GM19193 (cell line): ENCODE data around the gene TSC22D2.

ENCODE experiments used
- POLR2A ChIP-seq: IDR thresholded peaks from 4 replicates; pipeline ENCODE4 v1.6.1; 2011; ENCODE audit not compliant: insufficient read depth, insufficient read length; ENCODE audit errors: extremely low read depth

The TSC22D2 gene

GRCh38 chr3:150447631-150448465, 39.8 kb downstream of the TSC22D2 start:
- no peak for TF ChIP-seq POLR2A

- no peak for TF ChIP-seq POLR2A
Measured at GRCh38 chr3:150449169-150449721, 41.1 kb downstream of the TSC22D2 start.

DNA sequence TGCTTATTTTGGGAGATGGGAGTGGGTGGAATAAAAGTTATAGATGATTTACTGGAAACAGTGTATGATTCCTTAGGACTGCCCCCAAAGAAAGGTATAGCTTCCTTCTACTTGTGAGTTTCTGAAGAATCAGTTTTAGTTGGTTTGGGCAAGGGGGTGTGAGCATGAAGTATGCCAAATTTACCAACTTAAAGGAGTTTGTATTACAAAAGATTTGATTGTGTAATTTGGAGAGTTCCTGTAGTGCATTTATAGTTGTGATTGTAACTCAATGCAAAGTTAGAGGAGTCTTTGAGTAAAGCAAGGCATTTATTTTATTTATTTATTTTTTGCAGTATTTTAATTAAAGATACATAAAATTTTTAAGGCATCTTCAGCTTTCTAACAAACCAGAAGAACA, 42.8 kb downstream of the TSC22D2 start:
- no peak for TF ChIP-seq POLR2A

- TF ChIP-seq POLR2A, result no peak
Measured at GRCh38 chr3:150451329-150452048, 43.4 kb downstream of the TSC22D2 start.

- TF ChIP-seq POLR2A, result no peak
Measured at GRCh38 chr3:150453353-150453752, 45.3 kb downstream of the TSC22D2 start.

DNA sequence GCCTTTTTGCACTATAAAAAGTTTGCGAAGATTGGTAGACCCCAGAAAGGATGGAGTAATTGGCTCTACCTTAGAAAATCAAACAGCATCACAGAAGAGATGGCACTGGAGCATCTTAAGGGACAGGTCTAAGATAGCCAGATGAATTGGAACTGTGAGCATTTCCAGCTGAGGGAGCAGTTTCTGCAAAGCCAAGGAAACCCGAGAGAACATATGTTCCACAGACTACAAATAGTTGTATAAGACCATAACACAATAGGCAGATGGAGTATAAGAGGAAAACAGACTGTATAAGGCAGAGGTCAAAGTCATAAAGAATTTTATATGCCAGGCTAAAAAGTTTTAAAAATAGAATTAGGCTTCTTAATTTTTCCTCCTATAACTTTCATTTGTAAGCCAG, 46.0 kb downstream of the TSC22D2 start:
- TF ChIP-seq POLR2A, result no peak

DNA sequence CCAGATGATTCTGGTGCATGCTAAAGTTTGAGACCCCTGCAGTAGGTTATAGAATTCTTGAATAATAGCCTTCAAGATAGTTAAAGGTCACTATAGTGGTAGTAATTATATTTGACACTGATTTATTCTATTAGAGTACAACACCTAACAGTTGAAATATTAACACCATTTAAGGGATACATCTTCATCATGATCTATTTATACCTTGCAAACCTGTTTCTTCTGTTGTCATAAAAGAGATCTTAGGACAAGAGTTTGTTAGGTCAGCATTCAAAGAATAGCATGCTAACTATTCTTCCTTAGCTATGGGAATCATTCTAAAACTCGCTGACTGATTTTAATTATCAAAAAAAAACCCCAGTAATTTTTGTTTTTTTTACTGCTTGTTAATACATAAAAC, 46.5 kb downstream of the TSC22D2 start:
- no peak for TF ChIP-seq POLR2A

GRCh38 chr3:150455341-150455740, 47.2 kb downstream of the TSC22D2 start:
- no peak for TF ChIP-seq POLR2A

DNA sequence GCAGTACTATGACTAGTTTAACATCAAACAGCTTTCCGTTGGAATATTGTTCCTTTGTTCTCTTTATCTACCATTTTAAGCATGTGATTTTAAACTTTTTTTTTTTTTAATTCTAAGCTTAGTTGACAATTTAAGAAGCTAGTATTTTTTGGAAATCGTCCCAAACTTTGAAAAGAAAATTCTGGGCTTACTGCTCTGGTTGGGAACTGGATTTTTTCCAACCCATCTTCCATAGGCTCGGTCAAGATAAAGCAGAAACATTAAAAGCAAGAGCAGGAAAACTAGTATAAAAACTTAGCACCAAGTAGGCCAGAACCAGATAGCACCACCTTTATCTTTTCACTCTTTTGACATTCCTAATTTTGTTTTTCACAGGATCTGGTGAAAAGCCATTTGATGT, 49.9 kb downstream of the TSC22D2 start:
- no peak for TF ChIP-seq POLR2A

GRCh38 chr3:150460484-150460883, 52.4 kb downstream of the TSC22D2 start:
- TF ChIP-seq POLR2A, result no peak

- no peak for TF ChIP-seq POLR2A
Measured at GRCh38 chr3:150461399-150461798, 53.3 kb downstream of the TSC22D2 start.

- no peak for TF ChIP-seq POLR2A
Measured at GRCh38 chr3:150462108-150462507, 54.0 kb downstream of the TSC22D2 start.

GRCh38 chr3:150464684-150465083, 56.6 kb downstream of the TSC22D2 start:
- no peak for TF ChIP-seq POLR2A

- TF ChIP-seq POLR2A, result no peak
Measured at GRCh38 chr3:150467381-150467780, 59.3 kb downstream of the TSC22D2 start.

DNA sequence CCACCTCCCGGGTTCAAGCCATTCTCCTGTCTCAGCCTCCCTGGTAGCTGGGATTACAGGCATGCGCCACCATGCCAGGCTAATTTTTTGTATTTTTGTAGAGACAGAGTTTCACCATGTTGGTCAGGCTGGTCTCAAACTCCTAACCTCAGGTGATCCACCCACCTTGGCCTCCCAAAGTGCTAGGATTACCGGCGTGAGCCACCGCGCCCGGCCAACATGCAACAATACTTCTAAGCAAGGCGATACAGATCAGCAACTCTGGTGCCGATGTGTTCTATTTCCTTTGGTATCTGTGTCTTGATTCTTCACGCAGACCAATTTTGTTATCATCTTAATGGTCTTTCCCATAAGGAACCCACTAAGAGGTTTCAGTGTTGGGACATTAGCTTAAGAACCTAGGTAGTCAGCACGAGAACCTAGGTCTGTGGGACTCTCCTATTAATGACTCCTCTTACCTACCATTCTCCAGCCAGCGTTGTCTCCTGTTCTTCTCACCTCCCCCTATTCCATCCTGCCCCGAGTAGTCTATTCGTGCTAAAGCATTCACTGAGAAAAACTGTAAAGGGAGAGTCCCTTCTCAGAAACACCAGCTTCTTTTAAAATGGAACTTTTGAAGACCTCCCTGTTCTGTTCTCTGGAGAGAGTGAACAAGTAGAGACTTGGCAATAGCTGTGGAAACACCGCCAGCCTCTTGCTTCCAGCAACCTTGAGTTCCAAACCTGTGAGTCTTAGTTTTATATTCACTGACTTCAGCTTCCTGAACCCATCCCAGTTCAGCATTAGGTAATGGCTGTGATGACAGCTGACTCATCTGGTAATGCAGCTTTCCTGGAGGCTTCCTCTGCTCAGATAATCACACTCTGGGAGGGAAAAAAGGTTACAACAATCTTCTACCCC, 61.2 kb downstream of the TSC22D2 start:
- no peak for TF ChIP-seq POLR2A
